Mesodermal cell (in vitro differentiated cells): ENCODE measurements around the gene TBC1D22A.

Experiments
- H3K27ac ChIP-seq: 2 replicates; pipeline ENCODE4 v1.7.0; 2013; ENCODE audit warnings: mild to moderate bottlenecking, low read depth, low read length, moderate library complexity; ENCODE audit not compliant: severe bottlenecking
- H3K36me3 ChIP-seq: 2 replicates; pipeline ENCODE4 v1.7.1; 2013; ENCODE audit warnings: mild to moderate bottlenecking, low read length, moderate library complexity; ENCODE audit not compliant: control insufficient read depth, insufficient read depth
- H3K4me1 ChIP-seq: one replicate; pipeline ENCODE4 v1.7.1; 2013; ENCODE audit warnings: mild to moderate bottlenecking, low read length; ENCODE audit not compliant: insufficient read depth, control insufficient read depth, poor library complexity, severe bottlenecking
- H3K4me3 ChIP-seq: 2 replicates; pipeline ENCODE4 v1.7.0; 2013; ENCODE audit warnings: low read length, control low read depth, mild to moderate bottlenecking; ENCODE audit not compliant: insufficient read depth, poor library complexity, severe bottlenecking; ENCODE audit errors: extremely low read depth
- H3K9me3 ChIP-seq: 2 replicates; pipeline ENCODE4 v1.7.1; 2013; ENCODE audit warnings: mild to moderate bottlenecking, low read length, moderate library complexity; ENCODE audit not compliant: control insufficient read depth
- WGBS, 2 experiments: methylation state at CpG; one replicate each; pipeline ENCODE4 v1.1.5; 2013; ENCODE audit warnings: missing lambda C conversion rate in 2 of 2; ENCODE audit not compliant: insufficient coverage in 2 of 2; 5-methylcytosine and 5-hydroxymethylcytosine counted together

The TBC1D22A gene

DNA sequence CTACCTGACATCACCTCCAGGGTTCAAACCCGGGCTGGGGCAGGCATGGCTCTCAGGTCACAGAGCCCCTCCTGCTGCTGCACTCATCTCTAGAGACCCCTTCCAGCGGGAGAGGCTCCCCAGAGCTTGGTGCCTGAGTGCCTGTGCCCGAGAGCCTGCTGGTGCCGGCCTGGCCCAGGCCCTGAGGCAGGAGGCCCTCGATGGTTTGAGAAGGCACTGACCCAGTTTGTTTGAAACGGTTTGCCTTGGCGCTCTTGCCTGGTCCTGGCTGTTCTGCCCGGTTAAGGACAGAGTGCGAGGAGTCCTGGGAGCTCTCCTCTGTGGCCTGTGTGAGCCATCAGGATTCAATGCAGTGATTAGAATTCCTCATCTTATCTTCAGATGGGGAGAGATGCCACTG is 88.9 kb downstream of the TBC1D22A start:
- Histone ChIP-seq H3K4me3 (no peak overlapping the region), H3K27ac (no peak overlapping the region), H3K4me1 (peaks cover 13% of the 10 kb centered on the region), H3K9me3 (no peaks in the 10 kb centered on the region), H3K36me3 (peaks cover 35% of the 10 kb centered on the region)
- 96 to 98% methylated on average over 8 to 9 of the region's 9 CpGs for WGBS, 2 experiments

DNA sequence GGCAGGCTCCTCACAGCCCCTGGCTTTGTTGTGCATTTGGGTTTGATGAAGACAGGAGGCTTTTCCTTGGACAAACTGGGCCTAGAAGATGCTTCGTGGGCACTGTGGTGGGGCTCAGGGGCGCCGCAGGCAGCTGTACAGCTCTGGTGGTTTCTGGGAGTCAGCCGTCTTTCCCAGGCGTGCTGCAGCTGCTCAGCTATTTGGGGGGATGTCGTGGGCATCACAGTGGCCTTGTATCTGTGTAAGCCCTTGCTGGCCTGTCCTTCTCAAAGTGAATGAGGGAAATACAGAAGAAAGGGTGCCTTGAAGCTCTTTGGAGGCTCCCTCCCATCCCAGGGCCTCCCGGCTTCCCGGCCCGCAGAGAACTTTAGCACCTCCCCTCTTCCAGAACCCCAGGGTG is 89.5 kb downstream of the TBC1D22A start:
- Histone ChIP-seq H3K36me3 (peaks cover 31% of the 10 kb centered on the region), H3K4me3 (no peak overlapping the region), H3K27ac (no peak overlapping the region), H3K4me1 (peaks cover 13% of the 10 kb centered on the region), H3K9me3 (no peaks in the 10 kb centered on the region)
- 94 to 95% methylated on average over 8 to 9 of the region's 9 CpGs for WGBS, 2 experiments

DNA sequence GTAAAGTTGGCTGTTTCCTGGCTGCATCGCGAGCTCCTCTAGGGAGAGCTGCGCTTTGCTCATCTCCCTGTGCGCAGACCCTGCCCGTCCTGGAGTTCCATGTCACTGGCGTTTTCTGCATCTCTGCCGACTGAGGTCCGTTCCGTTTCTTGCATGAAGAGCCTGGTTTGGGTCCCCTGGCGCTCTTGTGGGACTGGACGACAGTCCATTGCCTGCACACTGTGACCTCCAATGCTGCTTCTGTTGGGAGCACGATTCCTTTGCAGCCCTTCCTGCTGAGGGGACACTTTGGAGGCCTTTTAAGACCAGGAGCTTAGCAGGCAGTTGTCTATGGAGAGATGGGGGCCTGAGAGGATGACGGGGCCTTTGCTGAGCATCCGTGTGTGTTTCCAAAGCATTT is 90.3 kb downstream of the TBC1D22A start:
- Histone ChIP-seq H3K4me1 (peaks cover 12% of the 10 kb centered on the region), H3K27ac (no peak overlapping the region), H3K9me3 (no peaks in the 10 kb centered on the region), H3K36me3 (peaks cover 33% of the 10 kb centered on the region), H3K4me3 (no peak overlapping the region)
- WGBS, 2 experiments = 92 to 94% methylated on average over 13 to 14 of the region's 14 CpGs

- Histone ChIP-seq H3K4me1 (peaks cover 8% of the 10 kb centered on the region), H3K9me3 (no peaks in the 10 kb centered on the region), H3K27ac (no peak overlapping the region), H3K4me3 (no peak overlapping the region), H3K36me3 (peaks cover 33% of the 10 kb centered on the region)
- WGBS, 2 experiments = 92 to 95% methylated on average over 14 to 16 of the region's 16 CpGs
Measured at GRCh38 chr22:46853191-46853590, 90.7 kb downstream of the TBC1D22A start.

DNA sequence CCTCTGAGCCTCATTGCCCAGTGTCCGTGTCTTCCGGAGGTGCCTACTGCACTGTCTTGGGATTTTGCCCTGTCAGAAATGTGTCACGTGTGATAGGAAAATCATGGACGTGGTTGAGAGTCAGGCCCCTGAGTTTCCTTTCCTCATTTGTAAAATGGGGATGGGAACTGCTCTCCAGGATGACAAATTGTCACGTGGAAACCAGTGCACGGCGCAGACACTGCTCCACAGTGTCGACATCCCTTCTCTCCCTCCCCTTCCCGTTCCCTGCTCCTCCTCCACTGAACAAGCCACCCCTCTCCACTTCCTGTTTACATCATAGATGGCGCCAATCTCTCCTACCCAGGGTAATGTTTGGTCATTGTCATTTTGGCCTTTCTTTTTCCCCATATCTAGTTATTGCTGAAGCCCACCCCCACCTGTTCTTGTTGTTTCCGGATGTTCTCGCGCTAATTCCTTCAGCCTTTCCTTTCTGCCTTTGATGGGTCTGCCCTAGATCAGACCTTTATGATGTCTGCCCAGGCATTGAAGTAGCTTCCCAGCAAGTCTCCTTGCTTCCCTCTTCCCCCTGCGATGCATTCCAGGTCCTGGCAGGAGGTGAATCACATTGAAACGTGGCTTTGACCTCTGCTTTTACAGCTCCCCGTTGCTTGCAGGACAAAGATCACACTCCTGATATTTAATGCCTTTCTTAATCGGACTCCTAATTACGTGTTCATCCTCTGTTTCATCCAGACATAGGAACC is 91.8 kb downstream of the TBC1D22A start:
- Histone ChIP-seq H3K9me3 (no peaks in the 10 kb centered on the region), H3K4me3 (no peak overlapping the region), H3K36me3 (peaks cover 25% of the 10 kb centered on the region), H3K27ac (peak overlapping the region; percentile 23), H3K4me1 (peaks cover 8% of the 10 kb centered on the region)
- WGBS, 2 experiments = 85 to 87% methylated on average over 15 to 18 of the region's 18 CpGs

DNA sequence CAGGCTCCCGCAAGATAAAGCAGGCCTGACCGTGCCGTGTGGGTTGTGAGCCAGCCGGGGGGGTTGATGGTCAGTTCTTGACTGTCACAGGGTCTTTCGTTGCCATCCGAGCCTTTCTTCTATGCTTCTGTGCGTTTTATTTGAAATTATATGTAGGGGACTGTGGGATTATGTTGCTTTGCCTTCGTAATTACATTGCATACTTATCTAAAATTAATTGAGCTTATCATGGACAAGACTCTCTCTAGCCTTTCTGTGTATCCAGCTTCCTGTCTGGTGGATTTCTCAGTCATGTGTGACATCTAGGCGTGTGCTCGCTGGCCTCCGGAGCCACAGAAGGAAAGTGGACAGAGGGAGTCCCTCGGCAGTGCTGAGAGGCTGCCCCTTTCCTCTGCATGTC is 93.2 kb downstream of the TBC1D22A start:
- H3K9me3 ChIP-seq = no peaks in the 10 kb centered on the region
- H3K27ac ChIP-seq = no peak overlapping the region
- no peak overlapping the region for H3K4me3 ChIP-seq
- peaks cover 17% of the 10 kb centered on the region for H3K36me3 ChIP-seq
- 95% methylated on average over 7 to 10 of the region's 12 CpGs for WGBS, 2 experiments
- H3K4me1 ChIP-seq = peaks cover 8% of the 10 kb centered on the region

GRCh38 chr22:46856661-46857060 is 94.2 kb downstream of the TBC1D22A start:
- 91 to 100% methylated on average over 2 of the region's 3 CpGs for WGBS, 2 experiments
- no peak overlapping the region for H3K4me3 ChIP-seq
- H3K9me3 ChIP-seq = no peaks in the 10 kb centered on the region
- peaks cover 8% of the 10 kb centered on the region for H3K4me1 ChIP-seq
- H3K36me3 ChIP-seq = peaks cover 10% of the 10 kb centered on the region
- no peak overlapping the region for H3K27ac ChIP-seq

DNA sequence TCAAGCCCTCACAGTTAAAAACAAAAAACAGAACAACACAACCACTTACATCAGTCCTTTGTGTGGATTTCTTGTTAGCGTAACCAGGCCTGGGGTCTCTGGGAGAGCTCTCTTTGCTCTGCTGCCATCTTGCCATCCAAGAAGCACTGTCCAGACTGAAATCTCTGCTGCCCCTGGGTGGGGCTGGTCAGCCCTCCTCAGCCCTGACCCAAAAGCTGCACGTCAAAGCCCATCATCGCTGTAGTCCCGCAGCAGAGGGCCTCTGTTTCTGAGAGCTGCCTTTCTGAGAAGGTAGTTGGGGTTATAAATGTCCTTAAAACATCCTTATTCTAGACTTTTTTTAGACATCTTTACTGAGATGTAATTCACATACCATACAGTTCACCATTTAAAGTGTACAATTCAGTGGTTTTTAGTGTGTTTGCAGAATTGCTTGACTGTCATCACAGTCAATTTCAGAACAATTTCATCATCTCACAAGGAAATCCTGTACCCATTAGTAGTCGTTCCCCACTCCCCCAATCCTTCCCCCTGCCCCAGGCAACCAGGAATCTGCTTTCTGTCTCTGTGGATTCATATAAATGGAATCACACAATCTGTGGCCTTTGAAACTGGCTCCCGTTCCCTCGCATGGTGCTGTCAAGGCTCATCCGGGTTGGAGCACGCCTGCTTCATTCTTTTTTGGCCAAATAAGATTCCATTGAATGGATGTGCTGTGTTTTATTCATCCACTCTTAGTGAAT is 94.9 kb downstream of the TBC1D22A start:
- peaks cover 8% of the 10 kb centered on the region for H3K4me1 ChIP-seq
- WGBS, 2 experiments = 87 to 100% methylated on average over 5 to 6 of the region's 9 CpGs
- H3K27ac ChIP-seq = no peak overlapping the region
- peaks cover 10% of the 10 kb centered on the region for H3K36me3 ChIP-seq
- H3K9me3 ChIP-seq = no peaks in the 10 kb centered on the region
- no peak overlapping the region for H3K4me3 ChIP-seq

- Histone ChIP-seq H3K4me1 (peaks cover 8% of the 10 kb centered on the region), H3K4me3 (no peak overlapping the region), H3K36me3 (peaks cover 6% of the 10 kb centered on the region), H3K9me3 (no peaks in the 10 kb centered on the region), H3K27ac (no peak overlapping the region)
- 92 to 96% methylated on average over 6 of the region's 6 CpGs for WGBS, 2 experiments
Measured at GRCh38 chr22:46857885-46858143, 95.4 kb downstream of the TBC1D22A start.

GRCh38 chr22:46858181-46858771 is 95.8 kb downstream of the TBC1D22A start:
- no peaks in the 10 kb centered on the region for H3K9me3 ChIP-seq
- peaks cover 3% of the 10 kb centered on the region for H3K36me3 ChIP-seq
- WGBS, 2 experiments = 92 to 97% methylated on average over 15 to 19 of the region's 23 CpGs
- H3K4me3 ChIP-seq = no peak overlapping the region
- H3K27ac ChIP-seq = no peak overlapping the region
- H3K4me1 ChIP-seq = peaks cover 8% of the 10 kb centered on the region

DNA sequence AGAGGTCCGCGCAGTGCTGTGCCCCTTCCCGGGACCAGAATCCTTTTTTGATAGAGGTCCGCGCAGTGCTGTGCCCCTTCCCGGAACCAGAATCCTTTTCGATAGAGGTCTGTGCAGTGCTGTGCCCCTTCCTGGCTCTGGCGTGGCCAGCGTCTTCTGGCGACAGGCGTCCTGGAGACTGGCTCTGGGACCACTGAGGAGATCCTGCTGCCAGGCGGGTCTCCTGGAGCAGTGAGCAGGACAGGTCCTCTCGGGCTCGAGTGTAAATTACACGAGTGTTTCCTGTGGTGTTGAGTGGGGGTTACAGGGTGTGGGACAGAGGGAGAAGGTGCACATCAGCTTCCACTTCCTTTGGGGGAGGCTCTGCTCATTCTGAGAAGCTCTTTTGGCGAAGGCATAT is 98.1 kb downstream of the TBC1D22A start:
- no peak overlapping the region for H3K4me3 ChIP-seq
- no peak overlapping the region for H3K27ac ChIP-seq
- peaks cover 3% of the 10 kb centered on the region for H3K36me3 ChIP-seq
- 98 to 99% methylated on average over 13 of the region's 16 CpGs for WGBS, 2 experiments
- no peaks in the 10 kb centered on the region for H3K4me1 ChIP-seq
- H3K9me3 ChIP-seq = no peaks in the 10 kb centered on the region
